Head of caudate nucleus (tissue), 42 donors: Measurements from ENCODE around the gene WNT3A.

Source experiments
- DNase-seq, 42 donors: peaks; one replicate each; pipeline versions ENCODE4 v3.0.0 to v3.0.0-alpha.2; 2020 to 2021; ENCODE audit warnings: mixed read lengths in 7 of 42
- intact Hi-C: fragments of 100-400 bp; cut with DNase I; formaldehyde crosslinking; loops from one replicate; pipeline ENCODE4 v1.15.0; 2022

Gene WNT3A

DNA sequence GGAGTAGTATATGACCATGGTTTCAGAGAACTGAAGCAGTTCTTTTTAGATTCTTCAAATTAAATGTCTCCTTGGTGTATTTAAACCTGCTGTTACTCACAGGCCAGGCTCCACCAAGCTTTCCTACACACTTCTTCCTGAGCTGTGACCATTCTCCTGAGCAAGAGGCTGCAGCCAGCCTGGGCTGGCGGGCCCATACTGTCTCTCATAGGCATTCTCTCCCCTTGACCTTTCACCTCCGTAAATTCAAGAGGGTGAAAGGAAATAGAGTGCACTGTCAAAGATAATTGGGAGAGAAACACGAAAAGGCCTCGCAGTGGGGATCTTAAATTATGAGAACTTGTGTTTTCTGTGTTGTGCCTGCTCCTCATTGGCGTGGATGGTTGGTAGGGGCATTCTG lies 78.0 kb downstream of the WNT3A start:
- intact Hi-C loops: loop anchor here (2.0 to 10.0 kb wide), 2 partner anchors 18 to 350 kb away; partner anchors contain the start of genes C1orf35, JMJD4 and SNAP47
- peak in 3 of 42 donors; percentile 1 to 10 (median 2) for DNase-seq

DNA sequence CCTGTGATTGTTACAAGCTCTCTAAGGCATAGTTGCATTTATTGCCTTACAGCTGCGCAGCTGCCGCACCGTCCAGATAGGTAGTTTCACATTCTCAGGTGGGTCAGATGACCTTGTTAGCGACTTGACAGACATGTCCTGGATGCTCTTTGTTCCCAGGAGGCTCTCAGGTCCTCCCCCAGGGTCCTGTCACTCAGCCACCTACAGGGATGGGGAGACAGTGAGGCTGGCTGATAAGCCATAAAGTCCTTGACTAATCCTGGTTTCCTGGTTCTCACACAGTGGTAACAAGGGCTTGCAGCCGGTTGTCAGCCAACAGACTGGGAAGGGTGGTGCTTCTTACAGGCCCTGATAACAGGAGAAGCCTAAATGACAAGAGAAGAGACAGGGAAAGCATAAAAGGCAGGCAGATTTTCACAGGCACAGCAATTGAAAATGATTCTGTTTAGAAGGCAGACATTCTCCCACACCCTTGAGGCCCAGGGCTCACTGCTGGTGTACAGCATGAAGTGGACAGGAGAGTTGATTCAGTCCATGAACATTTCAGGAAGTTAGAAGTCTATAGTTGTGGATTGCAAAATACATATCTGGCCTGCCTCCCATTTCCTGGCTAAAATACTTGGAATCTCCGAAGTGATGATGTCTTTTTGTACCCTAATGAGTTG lies 78.6 kb downstream of the WNT3A start:
- intact Hi-C loops: loop anchor here (2.0 to 10.0 kb wide), 2 partner anchors 17 to 351 kb away; partner anchors contain the start of genes C1orf35, JMJD4 and SNAP47
- DNase-seq: peak in 5 of 42 donors; percentile 3 to 40 (median 26)

DNA sequence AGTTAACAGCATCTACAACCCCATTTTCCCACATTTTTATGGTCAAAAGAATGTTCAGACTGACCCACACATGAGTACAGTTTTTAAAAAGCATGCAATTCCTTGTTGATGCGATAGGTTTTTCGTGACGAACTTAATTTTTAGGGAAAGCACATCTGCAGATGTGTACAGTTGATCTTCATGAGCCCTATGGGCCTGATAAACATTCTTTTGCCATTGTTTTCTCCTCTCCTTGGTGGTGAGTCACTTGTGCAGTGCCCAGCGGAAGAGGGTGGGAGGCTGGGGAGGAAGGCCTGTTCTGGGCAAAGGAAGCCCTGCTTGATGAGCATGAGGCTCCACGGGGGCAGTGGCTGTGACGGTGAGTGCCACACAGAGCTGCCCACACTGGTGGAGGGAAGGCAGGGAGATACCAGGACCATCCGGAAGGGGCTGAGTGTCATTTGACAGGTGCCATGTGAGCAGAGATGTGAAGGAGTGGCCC lies 81.0 kb downstream of the WNT3A start:
- DNase-seq: peak in 7 of 42 donors; percentile 2 to 23 (median 9)
- intact Hi-C loops: loop anchor here (10.0 kb wide), 1 partner anchor 353 kb away; the partner anchor contains the start of genes JMJD4 and SNAP47

DNA sequence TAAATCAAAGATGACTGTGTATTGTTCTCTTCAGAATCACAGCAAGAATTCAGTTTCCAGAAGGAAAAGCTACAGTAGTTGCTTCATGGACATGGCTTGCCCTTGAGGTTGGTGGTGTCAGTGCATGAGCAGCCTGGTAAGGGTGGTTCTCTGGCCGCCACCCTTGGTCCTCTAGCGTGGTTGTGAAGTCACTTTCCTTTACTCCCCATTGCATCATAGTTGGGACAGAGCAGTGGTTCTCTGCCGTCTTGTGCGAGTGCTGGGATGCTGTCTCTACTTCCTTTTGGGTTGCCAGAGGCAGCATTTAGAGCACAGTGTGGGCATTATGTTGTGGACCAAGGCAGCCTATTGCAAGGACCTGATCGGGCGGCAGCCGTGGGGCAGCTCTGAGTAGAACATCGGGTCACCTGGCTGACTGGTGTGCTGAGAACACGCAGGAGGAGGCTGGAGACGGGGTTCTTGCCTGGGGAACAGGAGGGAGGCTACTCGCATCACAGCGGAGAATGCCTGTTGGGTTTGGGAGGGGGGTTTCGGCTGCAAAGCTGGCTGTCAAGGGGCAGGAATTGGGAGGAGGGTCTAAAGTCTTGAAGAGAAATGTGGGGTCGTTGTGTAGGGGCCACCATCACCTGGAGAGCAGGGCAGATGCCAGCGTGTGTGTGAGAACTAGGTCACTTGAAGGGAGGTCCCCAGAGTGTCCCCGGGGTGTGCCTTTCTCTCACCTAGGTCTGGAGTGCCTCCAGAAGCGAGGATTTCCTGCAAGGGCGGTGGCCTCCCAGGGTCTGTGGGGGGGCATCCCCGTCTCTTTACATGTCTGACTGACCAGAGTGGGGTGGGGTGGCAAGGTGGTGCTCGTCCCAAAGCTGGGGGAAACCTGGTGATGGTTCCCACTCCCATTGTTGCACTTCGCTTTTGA lies 82.0 kb downstream of the WNT3A start:
- intact Hi-C loops: loop anchor here (10.0 kb wide), 1 partner anchor 354 kb away; the partner anchor contains the start of genes JMJD4 and SNAP47
- peak in 17 of 42 donors; percentile 0 to 32 (median 7) for DNase-seq

DNA sequence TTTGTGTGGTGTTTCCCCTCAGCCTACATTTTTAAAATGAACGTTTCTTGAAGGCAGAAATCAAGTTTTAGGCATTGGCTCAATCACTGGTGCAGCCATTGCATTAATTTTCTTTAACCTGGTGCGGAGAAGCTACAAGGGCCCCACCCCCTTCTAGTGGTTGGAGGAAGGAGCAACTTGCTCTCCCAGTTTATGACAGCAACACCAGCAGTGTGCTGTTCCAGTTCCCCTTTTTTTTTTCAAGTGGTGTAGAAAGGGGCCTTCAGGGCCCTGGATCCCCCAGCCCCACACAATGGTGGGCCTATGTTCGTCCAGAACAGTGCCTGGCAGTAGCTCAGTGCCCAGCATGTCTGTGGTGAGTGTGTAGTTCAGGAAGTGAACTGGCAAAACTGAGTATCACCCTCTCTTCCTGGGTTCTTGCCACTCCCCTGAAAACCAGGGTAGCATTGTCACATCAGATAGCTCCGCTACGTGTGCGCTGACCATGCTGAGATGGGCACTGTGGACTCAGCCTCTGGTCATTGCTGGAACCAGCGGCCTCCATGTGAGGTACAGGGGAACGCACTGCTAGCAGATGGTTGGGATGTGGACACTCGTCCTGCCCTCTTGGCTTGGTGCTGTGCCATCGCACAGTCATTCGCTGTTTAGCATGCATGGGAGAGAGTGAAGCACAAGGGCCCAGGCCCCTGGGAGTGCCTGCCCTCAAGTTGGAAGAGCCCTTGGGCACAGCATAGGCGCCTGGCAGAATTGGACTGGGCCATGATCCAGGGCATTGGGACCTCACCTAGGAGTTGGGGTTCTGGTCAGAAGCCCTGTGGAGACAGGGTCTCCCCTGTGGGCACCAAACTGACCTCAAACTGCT lies 83.0 kb downstream of the WNT3A start:
- intact Hi-C loops: loop anchor here (10.0 kb wide), 1 partner anchor 355 kb away; the partner anchor contains the start of genes JMJD4 and SNAP47
- DNase-seq: peak in 19 of 42 donors; percentile 1 to 61 (median 17)

DNA sequence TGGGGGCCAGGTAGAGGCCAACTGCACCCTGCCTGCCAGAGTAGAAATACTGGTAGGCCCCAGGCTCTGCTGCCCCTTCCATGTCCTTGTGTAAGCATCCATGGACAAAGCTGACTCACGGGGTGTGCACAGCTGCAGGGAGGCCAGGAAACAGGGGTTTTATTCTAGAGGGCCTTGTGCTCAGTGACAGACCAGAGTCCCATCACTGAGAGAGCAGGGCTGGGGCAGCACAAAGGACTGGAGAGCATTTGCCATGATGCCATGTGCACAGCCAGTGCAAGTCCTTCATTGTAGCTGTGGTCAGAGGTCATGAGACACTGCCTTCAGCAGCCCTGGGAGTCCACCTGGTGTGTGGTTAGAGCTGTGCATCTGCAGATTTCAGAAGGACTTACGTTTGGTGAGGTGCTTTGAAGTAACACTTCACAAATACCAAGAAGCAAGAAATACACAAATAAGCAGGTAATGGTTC lies 83.8 kb downstream of the WNT3A start:
- peak in 19 of 42 donors; percentile 1 to 42 (median 17) for DNase-seq

DNA sequence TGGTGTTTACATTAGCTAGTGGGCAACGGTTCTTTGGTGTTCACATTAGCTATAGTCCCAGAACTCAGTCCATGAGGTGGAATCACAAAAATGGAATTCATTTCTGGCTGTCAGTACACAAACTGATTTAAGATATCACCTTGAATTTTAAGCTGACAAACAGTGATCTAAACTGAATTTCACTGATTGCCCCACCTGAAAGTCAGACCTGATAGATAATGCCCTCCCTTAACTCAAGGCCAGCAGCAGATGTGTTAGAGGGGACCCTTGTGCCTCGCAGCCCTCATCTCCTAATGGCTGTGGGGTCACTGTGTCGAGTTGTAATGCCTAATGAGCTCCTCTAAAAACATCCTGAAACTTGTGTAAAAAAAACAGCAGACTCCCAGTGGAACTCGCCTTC lies 84.3 kb downstream of the WNT3A start:
- intact Hi-C loops: no loop called here
- DNase-seq: no peak

More for the DNA sequence above, 83.8 kb downstream of the WNT3A start:
- intact Hi-C loops: no loop called here

DNA sequence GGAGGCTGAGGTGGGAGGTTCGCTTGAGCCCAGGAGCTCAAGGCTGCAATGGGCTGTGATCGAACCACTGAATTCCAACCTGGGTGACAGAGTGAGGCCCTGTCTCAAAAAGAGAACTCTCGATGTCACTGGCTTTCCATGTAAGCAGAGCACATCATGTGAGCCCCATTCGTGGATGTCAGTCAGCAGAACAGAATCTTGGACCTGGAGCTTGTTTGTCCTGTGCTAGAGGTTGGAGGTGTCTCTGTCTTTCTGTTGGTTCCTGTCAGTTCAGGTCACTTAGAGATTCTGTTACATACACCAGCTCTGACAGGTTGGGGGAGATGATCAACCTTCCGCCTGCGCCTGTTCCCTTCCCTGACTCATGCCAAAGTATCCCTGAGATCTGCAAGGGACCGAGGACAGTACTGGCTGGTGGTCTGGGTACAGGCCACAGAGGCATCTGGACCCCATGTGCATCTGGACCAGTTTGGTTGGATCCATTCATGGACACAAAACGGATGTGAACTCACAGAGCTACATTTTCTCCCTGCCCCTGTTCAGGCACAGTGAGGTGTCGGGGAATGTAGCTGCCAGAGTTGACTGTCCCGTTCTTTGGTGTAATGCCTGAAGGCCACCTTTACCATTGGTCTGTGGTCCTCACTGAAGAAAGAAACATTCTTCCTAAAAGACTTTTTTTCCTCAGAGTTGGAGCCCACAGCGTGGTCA lies 85.7 kb downstream of the WNT3A start:
- intact Hi-C loops: no loop called here
- peak in 1 of 42 donors; percentile 31 for DNase-seq

DNA sequence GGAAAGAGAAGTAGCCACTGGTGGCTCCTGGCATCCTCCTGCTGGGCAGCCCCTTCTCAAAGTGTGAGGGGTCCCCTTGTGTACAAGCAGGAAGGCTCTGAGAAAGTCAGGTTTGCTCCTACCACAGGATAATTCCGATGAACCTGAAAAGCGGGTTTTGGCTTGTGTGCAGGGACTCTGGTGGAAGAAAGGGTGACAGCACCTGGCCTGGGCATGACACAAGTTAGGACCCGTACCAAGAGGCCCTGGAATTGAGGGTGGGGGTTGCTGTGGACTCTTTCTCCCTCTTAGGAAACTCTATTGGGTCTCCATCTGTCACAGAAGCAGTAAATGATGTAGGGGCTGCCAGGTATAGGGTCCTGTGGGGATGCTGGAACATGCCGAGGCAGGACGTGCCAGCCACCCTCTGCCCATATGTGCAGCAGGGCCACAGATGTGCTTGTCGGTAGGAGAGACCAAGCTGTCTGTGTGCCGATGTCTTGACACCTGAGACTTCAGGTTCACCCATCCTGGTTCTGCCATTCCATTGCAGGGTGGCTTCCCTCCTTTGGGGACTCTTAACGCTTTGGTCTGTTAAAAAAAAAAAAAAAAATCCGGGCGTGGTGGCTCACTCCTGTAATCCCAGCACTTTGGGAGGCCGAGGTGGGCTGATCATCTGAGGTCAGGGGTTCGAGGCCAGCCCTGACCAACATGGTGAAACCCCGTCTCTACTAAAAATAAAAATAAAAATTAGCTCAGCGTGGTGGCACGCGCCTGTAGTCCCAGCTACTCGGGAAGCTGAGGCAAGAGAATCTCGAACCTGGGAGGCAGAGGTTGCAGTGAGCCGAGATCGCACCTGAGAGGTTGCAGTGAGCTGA lies 86.5 kb downstream of the WNT3A start:
- intact Hi-C loops: no loop called here
- DNase-seq: peak in 9 of 42 donors; percentile 0 to 29 (median 2)

DNA sequence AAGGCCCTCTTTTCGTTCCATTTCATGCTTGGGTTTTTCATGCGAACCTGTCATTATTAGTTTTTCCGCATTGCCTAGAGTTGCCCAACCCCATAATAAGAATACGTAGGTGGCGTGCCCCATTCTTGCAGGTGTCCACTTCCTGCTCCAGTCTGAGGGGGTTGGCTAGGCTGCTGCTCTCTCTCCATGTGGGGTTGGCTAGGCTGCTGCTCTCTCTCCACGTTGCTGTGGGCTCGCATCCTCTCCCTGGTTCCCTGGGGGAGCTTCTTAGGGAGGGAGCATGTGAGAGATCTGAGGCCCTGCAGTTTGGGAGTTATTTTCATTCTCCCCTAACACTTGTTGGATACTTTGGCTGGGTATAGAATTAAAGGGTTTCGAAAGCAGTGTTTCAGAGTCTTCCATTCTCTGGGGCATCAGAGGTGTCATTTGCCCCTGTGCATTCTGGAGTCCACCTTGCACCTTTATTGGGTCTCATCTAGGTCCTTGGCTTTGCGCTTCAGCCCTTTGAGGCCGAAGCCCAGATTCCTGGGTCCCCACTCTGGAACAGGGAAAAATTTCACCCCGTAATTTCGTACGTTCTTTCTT lies 87.7 kb downstream of the WNT3A start:
- DNase-seq: peak in 1 of 42 donors; percentile 3
- intact Hi-C loops: no loop called here

DNA sequence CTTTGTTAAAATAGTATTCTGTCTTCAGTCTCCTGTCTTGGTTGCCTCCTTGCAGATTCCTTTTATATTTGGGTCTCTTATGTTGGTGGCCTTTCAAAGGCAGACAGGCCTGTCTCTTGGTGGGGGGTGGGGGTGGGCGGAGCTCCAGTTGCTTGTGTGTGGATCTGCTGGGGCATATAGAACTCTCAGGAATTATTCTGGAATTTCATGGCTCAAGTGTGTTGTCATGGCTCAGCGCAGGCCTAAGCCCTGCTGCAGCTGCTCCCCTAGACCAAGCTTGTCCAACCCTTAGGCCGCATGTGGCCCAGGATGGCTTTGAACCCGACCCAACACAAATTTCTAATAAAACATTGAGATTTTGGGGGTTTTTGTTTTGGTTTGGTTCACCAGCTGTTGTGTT lies 88.4 kb downstream of the WNT3A start:
- intact Hi-C loops: no loop called here

DNA sequence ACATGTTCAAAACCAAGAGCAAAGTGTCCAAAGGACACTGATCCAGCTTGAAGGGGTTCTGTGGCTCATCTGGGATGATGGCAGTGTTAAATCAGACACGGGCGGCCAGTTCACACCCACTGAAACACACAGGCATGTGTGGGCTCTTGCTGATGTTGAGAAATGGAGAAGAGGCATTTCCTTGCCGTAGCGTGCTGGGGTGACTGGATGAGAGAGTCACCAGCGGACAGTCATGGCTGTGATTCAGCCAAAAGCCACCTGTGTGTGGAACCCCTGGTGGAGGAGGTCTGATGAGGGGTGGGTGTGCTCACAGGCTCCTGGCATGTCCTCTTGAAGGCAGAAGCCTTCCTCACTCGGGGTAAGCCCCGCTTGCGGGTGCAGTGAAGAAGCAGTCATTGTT lies 89.1 kb downstream of the WNT3A start:
- peak in 7 of 42 donors; percentile 0 to 27 (median 2) for DNase-seq
- intact Hi-C loops: no loop called here

More for the DNA sequence above, 88.4 kb downstream of the WNT3A start:
- DNase-seq: peak in 2 of 42 donors; percentile 1 to 6

DNA sequence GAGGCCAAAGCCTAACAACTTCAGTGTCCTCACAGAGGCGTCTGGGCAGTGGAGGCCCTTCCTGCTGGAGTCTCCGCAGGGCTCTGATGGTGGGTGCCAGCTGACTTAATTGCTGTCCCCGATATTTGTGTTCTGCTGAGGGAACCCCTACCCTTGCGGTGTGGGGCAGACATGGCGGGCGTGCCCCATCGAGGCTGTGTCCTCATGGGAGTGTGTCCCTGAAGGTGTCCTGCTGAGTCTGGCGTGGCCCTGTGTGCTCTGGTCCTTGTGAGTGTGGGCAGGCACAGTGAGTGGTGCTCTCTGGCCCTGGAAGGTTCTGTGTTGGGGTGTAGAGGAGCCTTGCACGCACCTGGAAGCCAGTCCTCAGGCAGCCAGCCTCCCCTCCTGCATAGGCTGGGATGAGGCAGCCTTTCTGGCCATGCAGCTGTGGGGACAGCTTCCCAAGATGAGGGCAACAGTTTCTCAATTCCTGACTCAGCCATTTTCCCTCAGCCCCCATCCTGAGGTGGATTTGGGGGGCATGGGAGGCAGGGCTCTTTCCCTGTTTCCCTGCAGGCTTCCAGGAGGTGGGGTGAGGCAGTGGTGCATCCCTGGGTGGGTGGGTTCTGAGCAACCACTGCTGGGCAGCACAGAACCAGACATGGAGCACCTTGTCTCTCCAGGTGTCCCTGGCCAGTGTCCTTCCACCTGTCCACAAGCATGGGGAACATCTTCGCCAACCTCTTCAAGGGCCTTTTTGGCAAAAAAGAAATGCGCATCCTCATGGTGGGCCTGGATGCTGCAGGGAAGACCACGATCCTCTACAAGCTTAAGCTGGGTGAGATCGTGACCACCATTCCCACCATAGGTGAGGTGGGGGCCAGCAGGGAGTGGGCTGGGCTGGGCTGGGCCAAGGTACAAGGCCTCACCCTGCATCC lies 89.9 kb downstream of the WNT3A start:
- intact Hi-C loops: no loop called here
- DNase-seq: peak in 10 of 42 donors; percentile 2 to 39 (median 10)

DNA sequence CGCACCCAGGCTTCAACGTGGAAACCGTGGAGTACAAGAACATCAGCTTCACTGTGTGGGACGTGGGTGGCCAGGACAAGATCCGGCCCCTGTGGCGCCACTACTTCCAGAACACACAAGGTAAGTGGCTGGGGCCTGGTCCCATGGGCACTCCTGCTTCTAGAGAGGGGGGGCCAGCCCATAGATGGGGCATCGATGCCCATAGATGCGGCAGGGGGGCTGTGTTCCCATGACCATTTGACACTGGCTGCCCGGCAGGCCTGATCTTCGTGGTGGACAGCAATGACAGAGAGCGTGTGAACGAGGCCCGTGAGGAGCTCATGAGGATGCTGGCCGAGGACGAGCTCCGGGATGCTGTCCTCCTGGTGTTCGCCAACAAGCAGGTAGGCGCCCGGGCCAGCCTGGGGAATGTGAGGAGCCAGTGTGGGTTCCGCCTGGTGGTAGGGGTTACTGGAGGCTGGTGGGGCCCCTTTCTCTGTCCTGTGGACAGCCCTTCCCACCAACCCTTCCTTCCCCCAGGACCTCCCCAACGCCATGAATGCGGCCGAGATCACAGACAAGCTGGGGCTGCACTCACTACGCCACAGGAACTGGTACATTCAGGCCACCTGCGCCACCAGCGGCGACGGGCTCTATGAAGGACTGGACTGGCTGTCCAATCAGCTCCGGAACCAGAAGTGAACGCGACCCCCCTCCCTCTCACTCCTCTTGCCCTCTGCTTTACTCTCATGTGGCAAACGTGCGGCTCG lies 90.7 kb downstream of the WNT3A start:
- peak in 10 of 42 donors; percentile 3 to 42 (median 14) for DNase-seq

More for the DNA sequence above, 90.7 kb downstream of the WNT3A start:
- intact Hi-C loops: no loop called here
